ENCODE measurements around the gene NPDC1.

Gene NPDC1

GRCh38 chr9:137013571-137013940 is 32.4 kb downstream of the NPDC1 start:
- H3K36me3 ChIP-seq (ENCODE audit: insufficient read depth, low read length): no peaks in the 10 kb centered on the region
- H3K4me3 ChIP-seq (ENCODE audit: low read length): no peak overlapping the region
- H3K9ac ChIP-seq (ENCODE audit: low read depth, low read length): no peak overlapping the region
- WGBS: 92% methylated on average over 20 of the region's 20 CpGs
- no peaks in the 10 kb centered on the region for H3K9me3 ChIP-seq (ENCODE audit: insufficient read depth, low read depth, low read length)
- H3K27ac ChIP-seq (ENCODE audit: low read depth, low read length): no peak overlapping the region
- no peaks in the 10 kb centered on the region for H3K4me1 ChIP-seq (ENCODE audit: insufficient read depth, low read length)
- H3K27me3 ChIP-seq (ENCODE audit: insufficient read depth, low read length): no peaks in the 10 kb centered on the region

- Histone ChIP-seq H3K27me3 (ENCODE audit: insufficient read depth, low read length) (no peaks in the 10 kb centered on the region), H3K4me3 (ENCODE audit: low read length) (no peak overlapping the region), H3K4me1 (ENCODE audit: insufficient read depth, low read length) (no peaks in the 10 kb centered on the region), H3K9ac (ENCODE audit: low read depth, low read length) (no peak overlapping the region), H3K27ac (ENCODE audit: low read depth, low read length) (no peak overlapping the region), H3K9me3 (ENCODE audit: insufficient read depth, low read depth, low read length) (no peaks in the 10 kb centered on the region), H3K36me3 (ENCODE audit: insufficient read depth, low read length) (no peaks in the 10 kb centered on the region)
- 75% methylated on average over 62 of the region's 67 CpGs for WGBS
Measured at GRCh38 chr9:137012694-137013570, 33.0 kb downstream of the NPDC1 start.

GRCh38 chr9:137011907-137012675 is 33.9 kb downstream of the NPDC1 start:
- H3K36me3 ChIP-seq (ENCODE audit: insufficient read depth, low read length): no peaks in the 10 kb centered on the region
- no peaks in the 10 kb centered on the region for H3K9me3 ChIP-seq (ENCODE audit: insufficient read depth, low read depth, low read length)
- H3K9ac ChIP-seq (ENCODE audit: low read depth, low read length): no peak overlapping the region
- 94% methylated on average over 37 of the region's 39 CpGs for WGBS
- H3K27me3 ChIP-seq (ENCODE audit: insufficient read depth, low read length): no peaks in the 10 kb centered on the region
- H3K4me1 ChIP-seq (ENCODE audit: insufficient read depth, low read length): no peaks in the 10 kb centered on the region
- H3K4me3 ChIP-seq (ENCODE audit: low read length): no peak overlapping the region
- no peak overlapping the region for H3K27ac ChIP-seq (ENCODE audit: low read depth, low read length)

GRCh38 chr9:137011156-137011555 is 34.8 kb downstream of the NPDC1 start:
- H3K9ac ChIP-seq (ENCODE audit: low read depth, low read length): no peak overlapping the region
- H3K4me3 ChIP-seq (ENCODE audit: low read length): no peak overlapping the region
- 95% methylated on average over 24 of the region's 24 CpGs for WGBS
- H3K27me3 ChIP-seq (ENCODE audit: insufficient read depth, low read length): no peaks in the 10 kb centered on the region
- H3K9me3 ChIP-seq (ENCODE audit: insufficient read depth, low read depth, low read length): no peaks in the 10 kb centered on the region
- H3K4me1 ChIP-seq (ENCODE audit: insufficient read depth, low read length): no peaks in the 10 kb centered on the region
- H3K36me3 ChIP-seq (ENCODE audit: insufficient read depth, low read length): no peaks in the 10 kb centered on the region
- H3K27ac ChIP-seq (ENCODE audit: low read depth, low read length): no peak overlapping the region

- H3K36me3 ChIP-seq (ENCODE audit: insufficient read depth, low read length): no peaks in the 10 kb centered on the region
- 94% methylated on average over 49 of the region's 49 CpGs for WGBS
- H3K27me3 ChIP-seq (ENCODE audit: insufficient read depth, low read length): no peaks in the 10 kb centered on the region
- H3K9me3 ChIP-seq (ENCODE audit: insufficient read depth, low read depth, low read length): no peaks in the 10 kb centered on the region
- no peaks in the 10 kb centered on the region for H3K4me1 ChIP-seq (ENCODE audit: insufficient read depth, low read length)
- no peak overlapping the region for H3K4me3 ChIP-seq (ENCODE audit: low read length)
- no peak overlapping the region for H3K27ac ChIP-seq (ENCODE audit: low read depth, low read length)
- no peak overlapping the region for H3K9ac ChIP-seq (ENCODE audit: low read depth, low read length)
Measured at GRCh38 chr9:137009938-137010732, 35.8 kb downstream of the NPDC1 start.

GRCh38 chr9:137009217-137009616 is 36.8 kb downstream of the NPDC1 start:
- Histone ChIP-seq H3K9me3 (ENCODE audit: insufficient read depth, low read depth, low read length) (no peaks in the 10 kb centered on the region), H3K36me3 (ENCODE audit: insufficient read depth, low read length) (no peaks in the 10 kb centered on the region), H3K4me1 (ENCODE audit: insufficient read depth, low read length) (no peaks in the 10 kb centered on the region), H3K9ac (ENCODE audit: low read depth, low read length) (no peak overlapping the region), H3K4me3 (ENCODE audit: low read length) (no peak overlapping the region), H3K27ac (ENCODE audit: low read depth, low read length) (no peak overlapping the region), H3K27me3 (ENCODE audit: insufficient read depth, low read length) (no peaks in the 10 kb centered on the region)
- WGBS: 92% methylated on average over 18 of the region's 18 CpGs

GRCh38 chr9:137008312-137008711 is 37.7 kb downstream of the NPDC1 start:
- H3K9me3 ChIP-seq (ENCODE audit: insufficient read depth, low read depth, low read length): no peaks in the 10 kb centered on the region
- 90% methylated on average over 22 of the region's 22 CpGs for WGBS
- H3K9ac ChIP-seq (ENCODE audit: low read depth, low read length): no peak overlapping the region
- no peaks in the 10 kb centered on the region for H3K27me3 ChIP-seq (ENCODE audit: insufficient read depth, low read length)
- H3K4me1 ChIP-seq (ENCODE audit: insufficient read depth, low read length): no peaks in the 10 kb centered on the region
- H3K4me3 ChIP-seq (ENCODE audit: low read length): no peak overlapping the region
- no peak overlapping the region for H3K27ac ChIP-seq (ENCODE audit: low read depth, low read length)
- H3K36me3 ChIP-seq (ENCODE audit: insufficient read depth, low read length): no peaks in the 10 kb centered on the region

GRCh38 chr9:137007816-137008270 is 38.1 kb downstream of the NPDC1 start:
- no peak overlapping the region for H3K4me3 ChIP-seq (ENCODE audit: low read length)
- H3K27ac ChIP-seq (ENCODE audit: low read depth, low read length): no peak overlapping the region
- H3K4me1 ChIP-seq (ENCODE audit: insufficient read depth, low read length): no peaks in the 10 kb centered on the region
- no peaks in the 10 kb centered on the region for H3K27me3 ChIP-seq (ENCODE audit: insufficient read depth, low read length)
- 92% methylated on average over 13 of the region's 13 CpGs for WGBS
- no peaks in the 10 kb centered on the region for H3K36me3 ChIP-seq (ENCODE audit: insufficient read depth, low read length)
- H3K9ac ChIP-seq (ENCODE audit: low read depth, low read length): no peak overlapping the region
- H3K9me3 ChIP-seq (ENCODE audit: insufficient read depth, low read depth, low read length): no peaks in the 10 kb centered on the region

GRCh38 chr9:137007108-137007815 is 38.7 kb downstream of the NPDC1 start:
- Histone ChIP-seq H3K9me3 (ENCODE audit: insufficient read depth, low read depth, low read length) (no peaks in the 10 kb centered on the region), H3K4me1 (ENCODE audit: insufficient read depth, low read length) (no peaks in the 10 kb centered on the region), H3K27me3 (ENCODE audit: insufficient read depth, low read length) (no peaks in the 10 kb centered on the region), H3K4me3 (ENCODE audit: low read length) (no peak overlapping the region), H3K36me3 (ENCODE audit: insufficient read depth, low read length) (no peaks in the 10 kb centered on the region), H3K27ac (ENCODE audit: low read depth, low read length) (no peak overlapping the region), H3K9ac (ENCODE audit: low read depth, low read length) (no peak overlapping the region)
- 89% methylated on average over 30 of the region's 30 CpGs for WGBS

GRCh38 chr9:137006116-137007003 is 39.6 kb downstream of the NPDC1 start:
- H3K9me3 ChIP-seq (ENCODE audit: insufficient read depth, low read depth, low read length): no peaks in the 10 kb centered on the region
- 92% methylated on average over 24 of the region's 24 CpGs for WGBS
- no peak overlapping the region for H3K9ac ChIP-seq (ENCODE audit: low read depth, low read length)
- no peak overlapping the region for H3K4me3 ChIP-seq (ENCODE audit: low read length)
- no peaks in the 10 kb centered on the region for H3K4me1 ChIP-seq (ENCODE audit: insufficient read depth, low read length)
- no peak overlapping the region for H3K27ac ChIP-seq (ENCODE audit: low read depth, low read length)
- H3K36me3 ChIP-seq (ENCODE audit: insufficient read depth, low read length): no peaks in the 10 kb centered on the region
- H3K27me3 ChIP-seq (ENCODE audit: insufficient read depth, low read length): no peaks in the 10 kb centered on the region
